Stimulated activated naive CD8-positive, alpha-beta T cell treated with anti-CD3 and anti-CD28 coated beads, Interleukin-15, amount 100 ng/mL, for 72 hours (primary cell): Measurements from ENCODE around the gene RAB14.
A peak's percentile ranks its signal among the peaks of the same experiment; 100 is the strongest.
"Not testable (repeated sequence)": the region's sequence is repeated elsewhere in the genome, so short reads cannot be mapped to it uniquely, and the experiment has no call there.

Experiments
- ATAC-seq: fragments of 150-1000 bp; cut with Tn5 transposase; 2 replicates; pipeline ENCODE4 v1.10.0; 2021; ENCODE audit warnings: mild to moderate bottlenecking, moderate library complexity
- DNase-seq, 2 donors: peaks; one replicate each; pipeline ENCODE4 v3.0.0; 2021 to 2022
- H3K27ac Mint-ChIP-seq, 2 donors: one replicate each; pipeline ENCODE4 v1.8.0; 2022; ENCODE audit warnings: mild to moderate bottlenecking in 2 of 2, mixed read lengths in 2 of 2, moderate library complexity in 2 of 2
- H3K27me3 Mint-ChIP-seq: one replicate; pipeline ENCODE4 v1.8.0; 2022; ENCODE audit warnings: mixed read lengths
- H3K4me1 Mint-ChIP-seq: one replicate; pipeline ENCODE4 v1.8.0; 2022; ENCODE audit warnings: mild to moderate bottlenecking, mixed read lengths
- H3K4me3 Mint-ChIP-seq, 2 donors: one replicate each; pipeline ENCODE4 v1.8.0; 2022; ENCODE audit warnings: mild to moderate bottlenecking in 2 of 2, mixed read lengths in 2 of 2, moderate library complexity in 1 of 2
- H3K9me3 Mint-ChIP-seq, 2 donors: one replicate each; pipeline ENCODE4 v1.8.0; 2022; ENCODE audit warnings: mixed read lengths in 2 of 2

Gene RAB14

DNA sequence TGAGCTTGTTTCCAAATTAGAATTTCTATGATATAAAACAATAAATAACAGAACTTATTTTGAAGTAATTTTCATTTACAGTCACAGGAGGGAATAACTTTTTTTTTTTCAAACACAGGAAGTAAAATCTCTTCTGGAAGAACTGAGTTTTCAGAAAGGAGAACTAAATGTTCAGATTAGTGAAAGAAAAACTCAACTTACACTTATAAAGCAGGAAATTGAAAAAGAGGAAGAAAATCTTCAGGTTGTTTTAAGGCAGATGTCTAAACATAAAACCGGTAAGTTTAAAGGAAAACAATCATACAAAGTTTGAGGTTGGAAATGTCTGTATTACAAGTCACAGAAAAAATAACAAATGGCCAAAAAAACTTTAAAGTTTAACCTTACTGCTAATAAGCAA is 41.6 kb downstream of the RAB14 start:
- Mint-ChIP-seq H3K4me1 (peaks cover 7% of the 10 kb centered on the region), H3K4me3 (no peak overlapping the region), H3K27ac (peak overlapping the region in 1 of 2 donors; percentile 65), H3K27me3 (no peaks in the 10 kb centered on the region), H3K9me3 (no peaks in the 10 kb centered on the region)
- ATAC-seq (no peak), DNase-seq (no peak)

DNA sequence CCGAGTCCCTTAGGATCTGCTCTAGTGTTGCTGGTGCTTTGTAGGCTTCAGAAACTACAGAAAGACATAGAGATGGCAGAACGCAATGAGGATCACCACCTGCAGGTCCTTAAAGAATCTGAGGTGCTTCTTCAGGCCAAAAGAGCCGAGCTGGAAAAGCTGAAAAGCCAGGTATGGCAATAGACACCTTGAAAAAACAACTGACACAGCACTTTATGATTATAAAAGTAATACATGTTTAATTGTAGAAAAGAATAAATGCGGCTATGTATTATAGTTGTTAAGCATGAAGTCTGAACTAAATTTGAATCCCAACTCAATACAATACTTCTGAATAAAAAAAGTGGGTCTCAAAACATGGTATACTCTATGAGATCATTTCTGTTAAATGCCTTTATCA is 43.7 kb downstream of the RAB14 start:
- peaks cover 25% of the 10 kb centered on the region for H3K4me1 Mint-ChIP-seq
- no peak overlapping the region for H3K4me3 Mint-ChIP-seq
- no peaks in the 10 kb centered on the region for H3K27me3 Mint-ChIP-seq
- DNase-seq (no peak), ATAC-seq (no peak)
- H3K27ac Mint-ChIP-seq = no peak overlapping the region
- H3K9me3 Mint-ChIP-seq = no peaks in the 10 kb centered on the region

DNA sequence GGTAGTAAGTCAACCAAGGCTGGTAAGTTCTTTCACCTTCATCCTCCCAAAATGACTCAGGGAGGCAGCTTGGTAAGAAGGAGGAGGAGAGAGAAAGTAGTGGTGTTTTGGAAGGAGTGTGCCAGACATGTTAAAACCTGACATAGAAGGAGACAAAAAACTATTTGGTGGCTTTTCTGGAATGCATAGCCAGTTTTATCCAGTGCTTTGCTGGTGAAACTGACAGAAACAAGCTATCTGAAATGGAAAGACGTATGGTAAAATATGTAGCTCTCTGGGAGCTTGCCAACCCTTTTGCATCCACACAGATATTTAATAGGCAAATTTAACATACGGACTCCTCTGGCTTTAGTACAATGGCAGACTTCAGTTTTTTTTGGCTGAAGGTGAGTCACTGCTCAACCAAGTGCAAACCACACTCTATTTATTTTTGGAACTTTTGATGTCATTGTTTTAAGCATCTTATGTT is 45.4 kb downstream of the RAB14 start:
- ATAC-seq (peak; percentile 96), DNase-seq (peak; percentile 25 to 28)
- Mint-ChIP-seq H3K27ac (peak overlapping the region; percentile 61 to 82), H3K27me3 (no peaks in the 10 kb centered on the region), H3K4me1 (peaks cover 36% of the 10 kb centered on the region), H3K9me3 (no peaks in the 10 kb centered on the region), H3K4me3 (peak overlapping the region; percentile 28)

DNA sequence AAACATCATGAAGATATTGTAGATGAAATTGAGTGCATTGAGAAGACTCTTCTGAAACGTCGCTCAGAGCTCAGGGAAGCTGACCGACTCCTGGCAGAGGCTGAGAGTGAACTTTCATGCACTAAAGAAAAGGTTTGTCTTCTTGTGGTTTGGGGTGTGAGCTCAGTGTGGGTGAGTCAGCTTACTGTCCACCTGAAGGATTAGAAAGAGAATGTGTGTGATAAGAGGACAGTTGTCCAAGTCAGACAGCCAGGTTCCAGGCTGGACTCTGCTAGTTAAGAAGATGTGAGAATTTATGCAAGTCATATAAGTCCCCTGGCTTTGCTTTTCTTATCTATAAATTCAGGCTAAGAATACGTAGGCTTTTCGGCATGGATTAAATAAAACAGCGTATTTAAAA is 46.9 kb downstream of the RAB14 start:
- Mint-ChIP-seq H3K9me3 (no peaks in the 10 kb centered on the region), H3K27ac (peak overlapping the region; percentile 3 to 29), H3K4me3 (no peak overlapping the region), H3K27me3 (no peaks in the 10 kb centered on the region), H3K4me1 (peaks cover 41% of the 10 kb centered on the region)
- ATAC-seq (no peak), DNase-seq (no peak)

DNA sequence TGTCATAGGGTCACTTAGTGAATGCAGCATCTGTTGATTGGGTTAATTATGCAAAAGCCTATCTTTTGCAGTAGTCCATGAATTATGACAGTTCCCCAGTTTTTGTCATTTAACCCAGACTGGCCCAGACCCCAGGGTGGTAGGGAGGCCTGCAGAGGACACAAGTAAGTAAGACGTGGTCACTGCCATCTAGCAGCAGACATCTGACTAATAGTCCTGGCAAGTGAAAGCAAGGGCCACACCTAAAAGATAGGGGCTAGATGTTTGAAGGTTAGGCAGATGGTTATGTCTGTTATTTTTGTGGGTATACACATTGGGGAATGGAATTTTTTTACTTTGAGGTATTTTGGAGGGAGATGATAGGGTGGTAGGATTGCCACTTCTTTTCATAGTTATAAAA is 48.0 kb downstream of the RAB14 start:
- Mint-ChIP-seq H3K9me3 (no peaks in the 10 kb centered on the region), H3K4me1 (peaks cover 41% of the 10 kb centered on the region), H3K27me3 (no peaks in the 10 kb centered on the region), H3K4me3 (no peak overlapping the region), H3K27ac (peak overlapping the region in 1 of 2 donors; percentile 2)
- DNase-seq (no peak), ATAC-seq (no peak)

DNA sequence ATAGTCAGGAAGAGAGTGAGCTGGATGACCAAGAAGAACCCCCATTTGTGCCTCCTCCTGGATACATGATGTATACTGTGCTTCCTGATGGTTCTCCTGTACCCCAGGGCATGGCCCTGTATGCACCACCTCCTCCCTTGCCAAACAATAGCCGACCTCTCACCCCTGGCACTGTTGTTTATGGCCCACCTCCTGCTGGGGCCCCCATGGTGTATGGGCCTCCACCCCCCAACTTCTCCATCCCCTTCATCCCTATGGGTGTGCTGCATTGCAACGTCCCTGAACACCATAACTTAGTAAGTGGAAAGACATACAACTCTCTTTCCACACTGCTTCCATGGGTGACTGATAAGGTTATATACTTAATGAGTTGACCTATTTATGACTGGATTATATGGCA is 51.5 kb downstream of the RAB14 start:
- ATAC-seq (peak; percentile 20), DNase-seq (no peak)
- no peaks in the 10 kb centered on the region for H3K27me3 Mint-ChIP-seq
- H3K4me3 Mint-ChIP-seq = no peak overlapping the region
- H3K9me3 Mint-ChIP-seq = no peaks in the 10 kb centered on the region
- H3K27ac Mint-ChIP-seq = peak overlapping the region in 1 of 2 donors; percentile 59
- peaks cover 34% of the 10 kb centered on the region for H3K4me1 Mint-ChIP-seq

DNA sequence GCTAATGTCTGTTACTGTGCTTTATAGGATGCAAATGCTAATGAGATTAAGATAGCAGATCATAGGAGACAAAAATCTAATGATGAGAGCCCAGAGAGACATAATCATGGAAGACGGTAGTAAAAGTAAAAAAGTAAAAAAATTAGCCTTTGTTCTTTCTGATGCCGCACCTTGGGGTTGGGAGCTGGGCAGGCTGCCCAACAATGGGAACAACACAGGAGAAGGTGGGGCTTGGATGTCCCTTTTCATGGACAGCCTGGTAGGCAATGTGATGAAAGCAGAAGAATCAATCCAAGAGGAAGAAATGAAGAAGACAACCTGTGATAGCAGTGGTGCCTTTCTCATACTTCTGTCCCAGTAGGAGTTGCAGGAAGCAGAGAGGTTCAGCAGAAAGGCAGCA is 57.2 kb downstream of the RAB14 start:
- Mint-ChIP-seq H3K4me1 (no peaks in the 10 kb centered on the region), H3K27me3 (no peaks in the 10 kb centered on the region), H3K9me3 (no peaks in the 10 kb centered on the region), H3K4me3 (no peak overlapping the region), H3K27ac (no peak overlapping the region)
- DNase-seq (no peak), ATAC-seq (no peak)

DNA sequence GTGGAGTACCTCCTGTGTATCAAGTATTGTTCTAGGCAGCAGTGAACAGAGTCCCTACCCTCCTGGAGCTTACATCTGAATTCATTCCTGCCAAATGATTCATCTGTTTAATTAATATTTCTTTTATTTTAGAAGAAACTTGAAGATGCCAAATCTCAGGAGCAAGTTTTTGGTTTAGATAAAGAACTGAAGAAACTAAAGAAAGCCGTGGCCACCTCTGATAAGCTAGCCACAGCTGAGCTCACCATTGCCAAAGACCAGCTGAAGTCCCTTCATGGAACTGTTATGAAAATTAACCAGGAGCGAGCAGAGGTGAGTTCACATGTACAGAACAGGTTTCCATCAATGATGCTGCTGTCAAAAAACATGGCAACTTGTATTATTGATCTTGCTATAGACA is 57.9 kb downstream of the RAB14 start:
- Mint-ChIP-seq H3K4me3 (no peak overlapping the region), H3K4me1 (no peaks in the 10 kb centered on the region), H3K9me3 (no peaks in the 10 kb centered on the region), H3K27ac (peak overlapping the region in 1 of 2 donors; percentile 36), H3K27me3 (no peaks in the 10 kb centered on the region)
- DNase-seq (no peak), ATAC-seq (no peak)

DNA sequence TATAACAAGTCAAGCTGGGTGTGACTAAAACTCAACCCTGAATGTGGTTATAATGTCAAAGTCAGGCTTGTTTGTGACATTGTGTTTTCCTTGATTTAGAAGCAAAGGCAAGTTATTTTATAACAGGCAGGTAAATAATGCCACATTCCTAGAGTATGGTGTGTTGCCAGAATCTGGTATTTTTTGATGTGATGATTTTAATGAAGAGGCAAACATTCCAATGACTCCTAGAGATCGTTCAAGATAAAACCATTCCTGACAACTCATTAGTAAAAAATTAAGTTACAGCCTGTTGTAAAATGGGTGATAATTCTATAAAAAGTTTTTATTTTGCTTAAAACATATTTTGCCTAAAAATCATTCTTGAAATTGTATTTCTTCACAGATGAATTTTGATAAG is 60.0 kb downstream of the RAB14 start:
- no peaks in the 10 kb centered on the region for H3K9me3 Mint-ChIP-seq

DNA sequence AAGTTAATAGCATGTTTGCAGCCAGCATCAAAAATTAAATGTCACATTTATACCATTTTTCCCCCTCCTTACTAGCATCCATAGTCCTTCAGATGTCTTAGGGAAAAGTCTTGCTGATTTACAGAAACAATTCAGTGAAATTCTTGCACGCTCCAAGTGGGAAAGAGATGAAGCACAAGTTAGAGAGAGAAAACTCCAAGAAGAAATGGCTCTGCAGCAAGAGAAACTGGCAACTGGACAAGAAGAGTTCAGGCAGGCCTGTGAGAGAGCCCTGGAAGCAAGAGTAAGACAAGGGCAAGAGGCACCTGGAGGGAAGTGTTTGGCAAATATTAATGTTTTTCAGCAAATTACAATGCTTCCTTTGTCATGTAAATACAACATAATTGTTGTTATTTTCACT is 60.4 kb downstream of the RAB14 start:
- H3K4me3 Mint-ChIP-seq = no peak overlapping the region
- DNase-seq (no peak), ATAC-seq (no peak)
- H3K4me1 Mint-ChIP-seq = peaks cover 5% of the 10 kb centered on the region
- H3K27me3 Mint-ChIP-seq = no peaks in the 10 kb centered on the region
- H3K9me3 Mint-ChIP-seq = no peaks in the 10 kb centered on the region
- H3K27ac Mint-ChIP-seq = peak overlapping the region in 1 of 2 donors; percentile 37

More for the DNA sequence above, 60.0 kb downstream of the RAB14 start:
- Mint-ChIP-seq H3K27me3 (no peaks in the 10 kb centered on the region), H3K4me3 (no peak overlapping the region), H3K27ac (no peak overlapping the region), H3K4me1 (peaks cover 4% of the 10 kb centered on the region)
- no peak for ATAC-seq
- DNase-seq = no peak

DNA sequence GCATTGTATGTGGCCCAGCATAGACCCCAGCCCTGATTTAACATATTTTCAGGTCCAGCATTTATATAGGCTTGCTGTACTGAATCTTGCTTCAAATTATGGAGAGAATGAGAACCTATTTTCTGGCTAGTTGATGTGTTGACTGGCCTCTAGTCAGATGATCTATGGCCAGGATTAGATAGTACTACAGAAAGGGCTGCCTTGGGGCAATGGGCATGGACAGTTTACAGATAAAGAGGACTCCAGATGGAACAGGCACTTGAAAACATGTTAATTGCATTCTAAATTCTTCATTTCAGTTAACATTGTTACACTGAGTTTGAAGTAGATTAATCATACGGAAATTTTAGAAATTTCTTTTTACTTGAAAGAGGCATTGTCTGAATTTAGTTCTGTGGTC is 61.5 kb downstream of the RAB14 start:
- H3K4me3 Mint-ChIP-seq = no peak overlapping the region
- DNase-seq = no peak
- no peaks in the 10 kb centered on the region for H3K27me3 Mint-ChIP-seq
- ATAC-seq = no peak
- no peaks in the 10 kb centered on the region for H3K9me3 Mint-ChIP-seq
- no peak overlapping the region for H3K27ac Mint-ChIP-seq
- H3K4me1 Mint-ChIP-seq = peaks cover 5% of the 10 kb centered on the region

DNA sequence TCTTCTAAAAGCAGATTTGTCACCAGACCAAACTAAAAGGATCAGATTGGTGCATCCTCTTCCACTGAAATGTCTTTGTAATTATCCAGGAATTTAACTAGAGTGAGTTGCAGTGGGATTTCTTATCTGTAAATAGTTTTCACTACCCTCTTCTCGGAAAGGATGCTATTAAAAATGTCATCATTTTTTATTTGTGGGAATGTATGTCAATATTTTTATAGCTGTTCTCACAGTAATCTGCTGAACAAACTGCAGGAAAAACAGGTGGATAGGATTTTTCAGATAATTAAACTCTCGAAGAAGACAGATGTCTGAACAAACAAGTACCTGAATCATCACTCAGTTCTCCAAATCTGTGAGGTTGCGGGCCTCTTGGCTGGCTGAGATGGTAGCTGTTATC is 62.7 kb downstream of the RAB14 start:
- no peaks in the 10 kb centered on the region for H3K27me3 Mint-ChIP-seq
- peaks cover 5% of the 10 kb centered on the region for H3K4me1 Mint-ChIP-seq
- H3K27ac Mint-ChIP-seq = no peak overlapping the region
- no peak for ATAC-seq
- no peak overlapping the region for H3K4me3 Mint-ChIP-seq
- DNase-seq = no peak
- no peaks in the 10 kb centered on the region for H3K9me3 Mint-ChIP-seq

DNA sequence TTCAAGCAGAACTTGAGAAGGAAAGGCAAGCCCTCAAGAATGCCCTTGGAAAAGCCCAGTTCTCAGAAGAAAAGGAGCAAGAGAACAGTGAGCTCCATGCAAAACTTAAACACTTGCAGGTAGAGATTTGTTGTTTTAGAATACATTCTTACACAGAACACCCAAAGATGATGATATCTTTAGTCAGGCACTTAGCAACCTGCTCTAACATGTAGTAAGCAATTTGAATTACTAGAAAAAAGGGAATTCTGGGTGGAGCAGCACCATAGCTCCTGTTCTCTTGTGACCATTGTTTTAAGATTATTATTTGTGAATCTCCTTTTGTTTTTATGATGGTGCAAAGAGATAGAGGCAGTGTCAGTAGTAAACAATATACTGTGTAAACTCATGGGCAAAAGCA is 63.1 kb downstream of the RAB14 start:
- no peak overlapping the region for H3K4me3 Mint-ChIP-seq
- no peaks in the 10 kb centered on the region for H3K9me3 Mint-ChIP-seq
- ATAC-seq (no peak), DNase-seq (no peak)
- H3K4me1 Mint-ChIP-seq = peaks cover 5% of the 10 kb centered on the region
- H3K27me3 Mint-ChIP-seq = no peaks in the 10 kb centered on the region
- peak overlapping the region in 1 of 2 donors; percentile 37 for H3K27ac Mint-ChIP-seq

DNA sequence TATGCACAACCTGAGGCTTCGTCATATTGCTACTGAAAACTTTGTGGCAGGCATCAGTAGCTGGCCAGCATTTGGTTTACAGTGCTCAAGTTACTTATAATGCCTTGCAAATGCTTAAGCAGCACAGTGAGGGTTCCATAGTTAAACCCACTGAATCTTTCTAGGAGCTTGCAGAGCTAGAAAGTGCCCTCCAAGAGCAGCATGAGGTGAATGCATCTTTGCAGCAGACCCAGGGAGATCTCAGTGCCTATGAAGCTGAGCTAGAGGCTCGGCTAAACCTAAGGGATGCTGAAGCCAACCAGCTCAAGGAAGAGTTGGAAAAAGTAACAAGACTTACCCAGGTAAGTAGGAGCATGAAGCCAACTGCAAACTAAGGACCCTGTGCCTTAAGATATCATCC is 66.0 kb downstream of the RAB14 start:
- no peak for ATAC-seq
- H3K9me3 Mint-ChIP-seq = peaks cover 0 to 4% of the 10 kb centered on the region in 2 donors
- H3K4me3 Mint-ChIP-seq = no peak overlapping the region
- H3K4me1 Mint-ChIP-seq = peaks cover 33% of the 10 kb centered on the region
- DNase-seq = no peak
- no peaks in the 10 kb centered on the region for H3K27me3 Mint-ChIP-seq
- no peak overlapping the region for H3K27ac Mint-ChIP-seq

DNA sequence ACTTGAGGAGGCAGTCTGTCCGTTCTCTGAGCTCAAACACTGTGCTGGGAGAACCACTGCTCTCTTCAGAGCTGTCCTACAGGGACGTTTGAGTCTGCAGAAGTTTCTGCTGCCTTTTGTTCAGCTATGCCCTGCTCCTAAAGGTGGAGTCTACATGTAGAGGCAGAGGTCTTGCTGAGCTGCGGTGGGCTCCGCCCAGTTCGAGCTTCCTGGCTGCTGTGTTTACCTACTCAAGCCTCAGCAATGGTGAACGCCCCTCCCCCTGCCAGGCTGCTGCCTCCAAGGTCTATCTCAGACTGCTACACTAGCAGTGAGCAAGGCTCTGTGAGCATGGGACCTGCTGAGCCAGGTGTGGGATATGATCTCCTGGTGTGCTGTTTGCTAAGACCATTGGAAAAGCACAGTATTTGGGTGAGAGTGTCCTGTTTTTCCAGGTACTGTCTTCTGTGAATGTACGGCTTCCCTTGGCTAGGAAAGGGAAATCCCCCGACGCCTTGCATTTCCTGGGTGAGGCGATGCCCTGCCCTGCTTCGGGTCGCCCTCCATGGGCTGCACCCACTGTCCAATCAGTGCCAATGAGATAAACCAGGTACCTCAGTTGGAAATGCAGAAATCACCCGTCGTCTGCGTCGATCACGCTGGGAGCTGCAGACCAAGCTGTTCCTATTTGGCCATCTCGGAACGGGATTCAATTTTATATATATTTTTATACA is 68.4 kb downstream of the RAB14 start:
- H3K9me3 Mint-ChIP-seq = peaks cover 9 to 11% of the 10 kb centered on the region in 2 donors
- peaks cover 47% of the 10 kb centered on the region for H3K4me1 Mint-ChIP-seq
- ATAC-seq (peak; percentile 88), DNase-seq (peak; percentile 52 to 59)
- peak overlapping the region in 1 of 2 donors; percentile 44 for H3K27ac Mint-ChIP-seq
- H3K27me3 Mint-ChIP-seq = no peaks in the 10 kb centered on the region
- peak overlapping the region; percentile 24 to 26 for H3K4me3 Mint-ChIP-seq

DNA sequence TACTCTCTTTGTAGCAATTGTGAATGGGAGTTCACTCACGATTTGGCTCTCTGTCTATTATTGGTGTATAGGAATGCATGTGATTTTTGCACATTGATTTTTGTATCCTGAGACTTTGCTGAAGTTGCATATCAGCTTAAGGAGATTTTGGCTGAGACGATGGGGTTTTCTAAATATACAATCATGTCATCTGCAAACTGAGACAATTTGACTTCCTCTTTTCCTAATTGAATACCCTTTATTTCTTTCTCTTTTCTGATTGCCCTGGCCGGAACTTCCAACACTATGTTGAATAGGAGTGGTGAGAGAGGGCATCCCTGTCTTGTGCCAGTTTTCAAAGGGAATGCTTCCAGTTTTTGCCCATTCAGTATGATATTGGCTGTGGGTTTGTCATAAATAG is 72.3 kb downstream of the RAB14 start:
- peaks cover 53% of the 10 kb centered on the region for H3K4me1 Mint-ChIP-seq
- H3K27ac Mint-ChIP-seq, H3K4me3 Mint-ChIP-seq, ATAC-seq, H3K27me3 Mint-ChIP-seq, DNase-seq: not testable (repeated sequence)
- H3K9me3 Mint-ChIP-seq = peaks cover 9 to 11% of the 10 kb centered on the region in 2 donors
